ENCODE data around the gene COMMD2. TPM values are rescaled to one million over a fixed set of nuclear protein-coding genes. Genes with fewer than 3 reads are reported as not detected.

Gene COMMD2
- total RNA-seq, 4 donors from 2014 or later: 16.6 to 28.3 (median 20.9) TPM

- intact Hi-C loops (cut with DNase I): no loop called here
- no peaks in the 10 kb centered on the region for H3K27me3 ChIP-seq
- WGBS: 89% methylated on average over 12 of the region's 12 CpGs
- TF ChIP-seq CTCF (IDR thresholded peaks at IDR 0.05) (no peak), POLR2A (IDR thresholded peaks at IDR 0.05; ENCODE audit: low read depth) (no peak), POLR2AphosphoS5 (IDR thresholded peaks at IDR 0.05) (no peak), EP300 (IDR thresholded peaks at IDR 0.05) (no peak)
- no peak overlapping the region for H3K4me3 ChIP-seq
- peaks cover 0 to 12% (median 8%) of the 10 kb centered on the region in 4 donors for H3K9me3 ChIP-seq
- H3K4me1 ChIP-seq: peaks cover 0 to 7% (median 0%) of the 10 kb centered on the region in 4 donors
- H3K27ac ChIP-seq (replicated peaks in 1 of 4): no peak overlapping the region
- DNase-seq (ENCODE audit: extremely low spot score): no peak
- no peaks in the 10 kb centered on the region for H3K36me3 ChIP-seq
Measured at GRCh38 chr3:149701206-149701976, 50.9 kb downstream of the COMMD2 start.

Small RNAs within 50 kb of the gene (small RNA-seq; reads per million reads assigned to genes)
- 0 reads per million in 3 donors for gene RNU6-507P

Other genes starting within 250 kb of the COMMD2 start
- gene WWTR1, start 94.5 kb downstream of the COMMD2 start, total RNA-seq: 100 to 1,000 TPM; 346 to 535 (median 463) TPM
- under 1 TPM in 1 of 4 donors, not detected in 3; 0.13 TPM for gene ANKUB1, start 40.1 kb upstream of the COMMD2 start, total RNA-seq
- gene RNF13, start 60.7 kb upstream of the COMMD2 start, total RNA-seq: 10 to 100 TPM; 52.9 to 95.1 (median 78.2) TPM
- 10 to 100 TPM; 46.4 to 56.1 (median 50.1) TPM for gene PFN2, start 218.4 kb upstream of the COMMD2 start, total RNA-seq